ENCODE measurements around the gene H6PD. TPM values are rescaled to one million over a fixed set of nuclear protein-coding genes. Genes with fewer than 3 reads are reported as not detected.

Gene H6PD
- polyA plus RNA-seq, 1 donor (not counting 4 experiments of a cell fraction or from before 2014, with no cell fraction given), result 3.3 TPM

DNA sequence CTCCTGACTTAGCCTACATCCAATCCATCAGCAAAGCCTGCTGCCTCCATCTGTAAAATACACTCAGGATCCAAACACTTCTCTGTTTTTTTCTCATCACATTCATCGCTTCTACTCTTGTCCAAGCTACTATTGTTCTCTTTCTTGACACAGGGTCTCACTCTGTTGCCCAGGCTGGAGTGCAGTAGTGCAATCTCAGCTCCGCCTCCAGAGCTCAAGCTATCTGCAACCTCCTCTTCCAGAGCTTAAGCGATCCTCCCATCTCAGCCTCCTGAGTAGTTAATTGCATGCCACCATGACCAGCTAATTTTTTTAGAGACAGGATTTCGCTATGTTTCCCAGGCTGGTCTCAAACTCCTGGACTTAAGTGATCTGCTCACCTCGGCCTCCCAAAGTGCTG, 44.3 kb upstream of the H6PD start:
- no peak for TF ChIP-seq EZH2 (IDR thresholded peaks at IDR 0.05; ENCODE audit: low read length)
- TF ChIP-seq, protein P1, sequence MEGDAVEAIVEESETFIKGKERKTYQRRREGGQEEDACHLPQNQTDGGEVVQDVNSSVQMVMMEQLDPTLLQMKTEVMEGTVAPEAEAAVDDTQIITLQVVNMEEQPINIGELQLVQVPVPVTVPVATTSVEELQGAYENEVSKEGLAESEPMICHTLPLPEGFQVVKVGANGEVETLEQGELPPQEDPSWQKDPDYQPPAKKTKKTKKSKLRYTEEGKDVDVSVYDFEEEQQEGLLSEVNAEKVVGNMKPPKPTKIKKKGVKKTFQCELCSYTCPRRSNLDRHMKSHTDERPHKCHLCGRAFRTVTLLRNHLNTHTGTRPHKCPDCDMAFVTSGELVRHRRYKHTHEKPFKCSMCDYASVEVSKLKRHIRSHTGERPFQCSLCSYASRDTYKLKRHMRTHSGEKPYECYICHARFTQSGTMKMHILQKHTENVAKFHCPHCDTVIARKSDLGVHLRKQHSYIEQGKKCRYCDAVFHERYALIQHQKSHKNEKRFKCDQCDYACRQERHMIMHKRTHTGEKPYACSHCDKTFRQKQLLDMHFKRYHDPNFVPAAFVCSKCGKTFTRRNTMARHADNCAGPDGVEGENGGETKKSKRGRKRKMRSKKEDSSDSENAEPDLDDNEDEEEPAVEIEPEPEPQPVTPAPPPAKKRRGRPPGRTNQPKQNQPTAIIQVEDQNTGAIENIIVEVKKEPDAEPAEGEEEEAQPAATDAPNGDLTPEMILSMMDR (optimal IDR thresholded peaks at IDR 0.05 in 1 of 3, IDR thresholded peaks at IDR 0.05 in 1 of 3, conservative IDR thresholded peaks at IDR 0.05 in 1 of 3; ENCODE audit: extremely low read depth in 1 of 3, insufficient read depth in 2 of 3, low read length in 3 of 3), result no peak
- no peak overlapping the region for H3K9ac ChIP-seq (ENCODE audit: control insufficient read depth, extremely low read depth, insufficient read depth, low read length)
- dilution Hi-C loops (cut with MboI; ENCODE audit: extremely low pct_ligation_motif_present, low sequenced_read_pairs), result no loop called here
- H3K27me3 ChIP-seq (ENCODE audit: control insufficient read depth, extremely low read depth, insufficient read depth, low read length), result peaks cover 3% of the 10 kb centered on the region
- no peak overlapping the region for H2AFZ ChIP-seq (ENCODE audit: control insufficient read depth, low read length)
- H3K4me1 ChIP-seq (ENCODE audit: control insufficient read depth, extremely low read depth, insufficient read depth, low read length), result no peaks in the 10 kb centered on the region
- no peaks in the 10 kb centered on the region for H3K9me1 ChIP-seq (ENCODE audit: control insufficient read depth, extremely low read depth, insufficient read depth, low read length)
- no peak overlapping the region for H3K4me3 ChIP-seq (ENCODE audit: control insufficient read depth in 2 of 3, extremely low read depth in 1 of 3, insufficient read depth in 2 of 3, low read depth in 1 of 3, low read length in 3 of 3)
- FAIRE-seq (no peak), DNase-seq (ENCODE audit: low read depth, low spot score) (no peak)
- peaks cover 0 to 2% of the 10 kb centered on the region in 2 experiments for H3K36me3 ChIP-seq (ENCODE audit: control insufficient read depth in 2 of 2, extremely low read depth in 1 of 2, insufficient read depth in 2 of 2, low read length in 2 of 2)
- H3K4me2 ChIP-seq (ENCODE audit: control insufficient read depth, extremely low read depth, insufficient read depth, low read depth, low read length), result no peak overlapping the region
- no peaks in the 10 kb centered on the region for H4K20me1 ChIP-seq (ENCODE audit: control insufficient read depth, extremely low read depth, insufficient read depth, low read length)
- no peak overlapping the region for H3K27ac ChIP-seq (ENCODE audit: control insufficient read depth, insufficient read depth, low read length)
- no peaks in the 10 kb centered on the region for H3K79me2 ChIP-seq (ENCODE audit: control insufficient read depth, insufficient read depth, low read length)
- H3K9me3 ChIP-seq (ENCODE audit: control insufficient read depth, low read depth, low read length), result no peaks in the 10 kb centered on the region

DNA sequence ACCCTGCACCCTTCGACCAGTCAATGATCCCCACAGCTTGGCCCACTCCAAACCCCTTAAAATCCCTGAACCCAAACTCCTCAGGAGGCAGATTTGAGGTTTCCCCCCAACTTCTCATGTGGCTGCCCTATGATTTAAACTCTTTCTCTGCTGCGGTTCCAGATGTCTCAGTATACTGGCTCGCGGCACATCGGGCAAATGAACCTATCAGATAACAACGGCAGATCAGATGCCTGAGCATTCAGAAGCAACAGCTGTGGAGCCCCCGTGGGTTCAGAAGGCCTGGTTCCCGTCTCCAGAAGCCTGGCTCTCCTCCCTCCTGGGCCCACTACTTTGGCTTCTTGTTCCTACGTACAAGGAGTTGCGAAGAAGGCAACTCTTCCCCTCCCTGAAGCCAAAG, 43.3 kb upstream of the H6PD start:
- no peak overlapping the region for H3K4me2 ChIP-seq (ENCODE audit: control insufficient read depth, extremely low read depth, insufficient read depth, low read depth, low read length)
- H3K4me1 ChIP-seq (ENCODE audit: control insufficient read depth, extremely low read depth, insufficient read depth, low read length), result peaks cover 6% of the 10 kb centered on the region
- H3K27me3 ChIP-seq (ENCODE audit: control insufficient read depth, extremely low read depth, insufficient read depth, low read length), result peaks cover 3% of the 10 kb centered on the region
- no peak overlapping the region for H3K9ac ChIP-seq (ENCODE audit: control insufficient read depth, extremely low read depth, insufficient read depth, low read length)
- no peaks in the 10 kb centered on the region for H3K36me3 ChIP-seq (ENCODE audit: control insufficient read depth in 2 of 2, extremely low read depth in 1 of 2, insufficient read depth in 2 of 2, low read length in 2 of 2)
- DNase-seq (ENCODE audit: low read depth, low spot score) (no peak), FAIRE-seq (no peak)
- H3K79me2 ChIP-seq (ENCODE audit: control insufficient read depth, insufficient read depth, low read length), result no peaks in the 10 kb centered on the region
- H3K9me1 ChIP-seq (ENCODE audit: control insufficient read depth, extremely low read depth, insufficient read depth, low read length), result no peaks in the 10 kb centered on the region
- no peak overlapping the region for H3K27ac ChIP-seq (ENCODE audit: control insufficient read depth, insufficient read depth, low read length)
- H3K4me3 ChIP-seq (ENCODE audit: control insufficient read depth in 2 of 3, extremely low read depth in 1 of 3, insufficient read depth in 2 of 3, low read depth in 1 of 3, low read length in 3 of 3), result no peak overlapping the region
- dilution Hi-C loops (cut with MboI; ENCODE audit: extremely low pct_ligation_motif_present, low sequenced_read_pairs), result no loop called here
- TF ChIP-seq EZH2 (IDR thresholded peaks at IDR 0.05; ENCODE audit: low read length), result no peak
- TF ChIP-seq, protein P1 (optimal IDR thresholded peaks at IDR 0.05 in 1 of 3, IDR thresholded peaks at IDR 0.05 in 1 of 3, conservative IDR thresholded peaks at IDR 0.05 in 1 of 3; ENCODE audit: extremely low read depth in 1 of 3, insufficient read depth in 2 of 3, low read length in 3 of 3), result no peak
- no peaks in the 10 kb centered on the region for H4K20me1 ChIP-seq (ENCODE audit: control insufficient read depth, extremely low read depth, insufficient read depth, low read length)
- H2AFZ ChIP-seq (ENCODE audit: control insufficient read depth, low read length), result no peak overlapping the region
- no peaks in the 10 kb centered on the region for H3K9me3 ChIP-seq (ENCODE audit: control insufficient read depth, low read depth, low read length)

All from keratinocyte (primary cell).